CD4-positive, alpha-beta T cell treated with Interleukin-21 for 1 hour (primary cell): ENCODE data around the gene RALGPS2.
"Not testable (repeated sequence)": the region's sequence is repeated elsewhere in the genome, so short reads cannot be mapped to it uniquely, and the experiment has no call there.

ENCODE experiments used
- DNase-seq: peaks from one replicate; pipeline ENCODE4 v3.0.0-alpha.2; 2020

RALGPS2 gene

GRCh38 chr1:178725466-178726086, 532 bp downstream of the RALGPS2 start:
- peak; percentile 6 for DNase-seq

- DNase-seq = peak; percentile 68
Measured at GRCh38 chr1:178726087-178726517, 1.1 kb downstream of the RALGPS2 start.

- DNase-seq = no peak
Measured at GRCh38 chr1:178726545-178726944, 1.5 kb downstream of the RALGPS2 start.

GRCh38 chr1:178727014-178727895, 2.2 kb downstream of the RALGPS2 start:
- no peak for DNase-seq

GRCh38 chr1:178733972-178734371, 8.9 kb downstream of the RALGPS2 start:
- DNase-seq = no peak

- no peak for DNase-seq
Measured at GRCh38 chr1:178738780-178739179, 13.7 kb downstream of the RALGPS2 start.

GRCh38 chr1:178739285-178740045, 14.4 kb downstream of the RALGPS2 start:
- DNase-seq = no peak

GRCh38 chr1:178740491-178740890, 15.4 kb downstream of the RALGPS2 start:
- no peak for DNase-seq

GRCh38 chr1:178740924-178741323, 15.9 kb downstream of the RALGPS2 start:
- no peak for DNase-seq

GRCh38 chr1:178743801-178744200, 18.8 kb downstream of the RALGPS2 start:
- no peak for DNase-seq

- DNase-seq = no peak
Measured at GRCh38 chr1:178745260-178745659, 20.2 kb downstream of the RALGPS2 start.

GRCh38 chr1:178746345-178746744, 21.3 kb downstream of the RALGPS2 start:
- no peak for DNase-seq

- DNase-seq = not testable (repeated sequence)
Measured at GRCh38 chr1:178747361-178747760, 22.3 kb downstream of the RALGPS2 start.

GRCh38 chr1:178749581-178750166, 24.6 kb downstream of the RALGPS2 start:
- DNase-seq = no peak

- DNase-seq = no peak
Measured at GRCh38 chr1:178751046-178751445, 26.0 kb downstream of the RALGPS2 start.

- no peak for DNase-seq
Measured at GRCh38 chr1:178752891-178753290, 27.8 kb downstream of the RALGPS2 start.

- DNase-seq = not testable (repeated sequence)
Measured at GRCh38 chr1:178754655-178755256, 29.7 kb downstream of the RALGPS2 start.

GRCh38 chr1:178768423-178768822, 43.4 kb downstream of the RALGPS2 start:
- peak; percentile 40 for DNase-seq

- DNase-seq = no peak
Measured at GRCh38 chr1:178772952-178773351, 47.9 kb downstream of the RALGPS2 start.

GRCh38 chr1:178774263-178774662, 49.2 kb downstream of the RALGPS2 start:
- peak; percentile 30 for DNase-seq

- no peak for DNase-seq
Measured at GRCh38 chr1:178776553-178776952, 51.5 kb downstream of the RALGPS2 start.

- no peak for DNase-seq
Measured at GRCh38 chr1:178781533-178782330, 56.7 kb downstream of the RALGPS2 start.
